GM12865 (cell line): ENCODE measurements around the gene GCNA.
"Not testable (repeated sequence)": the region's sequence is repeated elsewhere in the genome, so short reads cannot be mapped to it uniquely, and the experiment has no call there.

Experiments used
- DNase-seq: peaks from one replicate; pipeline ENCODE4 v3.0.0; 2010; ENCODE audit warnings: low read depth
- H3K4me3 ChIP-seq: 2 replicates; pipeline ENCODE4 v1.5.1; 2011; ENCODE audit warnings: mild to moderate bottlenecking, low read depth, low read length, control low read depth
- CTCF ChIP-seq: IDR thresholded peaks from 2 replicates; pipeline ENCODE4 v1.5.1; 2011; ENCODE audit warnings: low read length, control low read depth, low read depth, inconsistent platforms; ENCODE audit not compliant: insufficient read depth; ENCODE audit errors: missing control alignments

GCNA gene

GRCh38 chrX:71579136-71579989, 1.1 kb downstream of the GCNA start:
- TF ChIP-seq CTCF, result no peak
- DNase-seq, result no peak
- no peak overlapping the region for H3K4me3 ChIP-seq

GRCh38 chrX:71579990-71580380, 1.7 kb downstream of the GCNA start:
- no peak for TF ChIP-seq CTCF
- no peak for DNase-seq
- no peak overlapping the region for H3K4me3 ChIP-seq

- H3K4me3 ChIP-seq, result no peak overlapping the region
- no peak for TF ChIP-seq CTCF
- no peak for DNase-seq
Observed at GRCh38 chrX:71581210-71581609, 3.0 kb downstream of the GCNA start.

GRCh38 chrX:71586929-71587328, 8.7 kb downstream of the GCNA start:
- H3K4me3 ChIP-seq, result no peak overlapping the region
- no peak for DNase-seq
- TF ChIP-seq CTCF, result no peak

GRCh38 chrX:71593210-71593609, 15.0 kb downstream of the GCNA start:
- DNase-seq, H3K4me3 ChIP-seq: not testable (repeated sequence)

- DNase-seq, result no peak
- no peak overlapping the region for H3K4me3 ChIP-seq
- no peak for TF ChIP-seq CTCF
Observed at GRCh38 chrX:71599965-71600364, 21.7 kb downstream of the GCNA start.

GRCh38 chrX:71603618-71604017, 25.4 kb downstream of the GCNA start:
- no peak for TF ChIP-seq CTCF
- no peak overlapping the region for H3K4me3 ChIP-seq
- DNase-seq, result no peak
